Stimulated activated CD8-positive, alpha-beta memory T cell treated with anti-CD3 and anti-CD28 coated beads, Interleukin-2, amount 100 ng/mL, for 1 hour (primary cell): ENCODE data around the gene HYAL3.

ENCODE experiments used
- DNase-seq, 2 donors: peaks; one replicate each; pipeline ENCODE4 v3.0.0-alpha.2; 2020; ENCODE audit warnings: low read depth in 2 of 2

Gene HYAL3, protein sequence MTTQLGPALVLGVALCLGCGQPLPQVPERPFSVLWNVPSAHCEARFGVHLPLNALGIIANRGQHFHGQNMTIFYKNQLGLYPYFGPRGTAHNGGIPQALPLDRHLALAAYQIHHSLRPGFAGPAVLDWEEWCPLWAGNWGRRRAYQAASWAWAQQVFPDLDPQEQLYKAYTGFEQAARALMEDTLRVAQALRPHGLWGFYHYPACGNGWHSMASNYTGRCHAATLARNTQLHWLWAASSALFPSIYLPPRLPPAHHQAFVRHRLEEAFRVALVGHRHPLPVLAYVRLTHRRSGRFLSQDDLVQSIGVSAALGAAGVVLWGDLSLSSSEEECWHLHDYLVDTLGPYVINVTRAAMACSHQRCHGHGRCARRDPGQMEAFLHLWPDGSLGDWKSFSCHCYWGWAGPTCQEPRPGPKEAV

DNA sequence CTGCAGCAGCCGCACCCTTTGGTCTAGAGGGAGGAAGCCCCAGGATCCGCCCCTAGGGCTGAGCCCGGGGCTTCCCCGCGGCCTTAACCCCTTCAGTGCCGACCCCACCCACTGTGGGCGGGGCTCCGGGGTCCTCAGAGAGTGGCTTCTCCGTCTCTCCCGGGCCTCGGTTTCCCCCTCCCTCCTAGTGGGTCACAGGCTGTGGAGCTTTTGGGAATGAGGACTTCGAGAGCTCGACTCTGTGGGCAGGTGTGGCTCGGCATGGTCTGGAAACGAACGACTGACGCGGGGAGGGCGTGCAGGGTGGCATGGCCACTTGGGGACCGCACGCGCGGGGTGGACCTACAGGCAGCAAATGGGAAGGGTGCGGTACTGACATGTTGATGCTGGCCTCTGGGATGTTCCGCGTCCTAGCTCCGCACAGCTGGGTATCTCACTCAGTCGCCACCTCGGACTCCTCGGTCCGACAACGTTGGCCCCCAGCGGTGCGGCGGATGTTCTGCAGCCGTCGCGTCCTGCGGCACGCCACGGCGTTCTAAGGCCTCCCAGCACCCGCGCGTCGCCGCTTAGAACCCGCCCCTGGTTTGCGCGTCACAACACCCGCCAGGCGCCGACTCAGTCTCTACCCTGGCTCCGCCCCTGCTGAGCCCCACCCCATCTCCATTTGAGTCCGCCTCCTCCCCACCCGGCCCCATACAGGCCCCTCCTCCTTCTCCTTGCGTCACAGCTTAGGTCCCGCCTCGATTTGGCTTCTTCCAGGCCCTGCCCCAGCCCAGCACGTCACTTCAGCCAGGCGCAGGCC, at the start of gene HYAL3, which contains the start of gene NAA80:
HYAL3 (minus strand) TSS at position 570 of the 802 bp plus-strand sequence. CDS start 3,803 bp downstream, outside the sequence.
NAA80 (minus strand) TSS at position 570 of the 802 bp plus-strand sequence. CDS start 1,942 bp downstream, outside the sequence.
- peak; percentile 97 to 98 for DNase-seq

DNA sequence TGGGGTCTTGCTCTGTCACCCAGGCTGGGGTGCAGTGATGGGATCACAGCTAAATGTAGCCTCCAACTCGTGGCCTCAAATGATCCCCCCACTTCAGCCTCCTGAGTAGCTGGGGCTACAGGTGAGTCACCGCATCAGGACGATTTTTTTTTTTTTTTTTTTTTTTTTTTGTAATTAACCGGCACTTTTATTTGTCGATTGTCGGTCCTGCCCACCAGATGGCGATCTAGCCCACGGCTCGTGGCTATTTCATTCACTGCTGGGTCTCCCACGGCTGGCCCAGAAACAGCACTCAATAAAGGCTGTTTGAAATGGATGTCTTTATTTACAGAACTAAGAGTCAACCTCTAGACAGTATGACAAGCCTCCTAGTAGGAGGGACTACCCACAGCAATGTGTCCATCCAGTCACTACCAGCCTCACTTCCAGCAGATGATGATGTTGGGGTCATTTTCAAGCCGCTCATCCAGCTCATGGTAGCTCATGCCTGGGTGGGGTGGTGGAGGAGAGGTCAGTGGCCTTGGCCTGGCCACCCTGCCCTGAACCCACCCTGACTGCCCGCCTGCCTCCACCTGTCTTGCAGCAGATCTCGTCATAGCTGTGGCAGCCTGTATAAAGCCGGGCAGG, 48.1 kb upstream of the HYAL3 start:
- peak; percentile 53 to 60 for DNase-seq

DNA sequence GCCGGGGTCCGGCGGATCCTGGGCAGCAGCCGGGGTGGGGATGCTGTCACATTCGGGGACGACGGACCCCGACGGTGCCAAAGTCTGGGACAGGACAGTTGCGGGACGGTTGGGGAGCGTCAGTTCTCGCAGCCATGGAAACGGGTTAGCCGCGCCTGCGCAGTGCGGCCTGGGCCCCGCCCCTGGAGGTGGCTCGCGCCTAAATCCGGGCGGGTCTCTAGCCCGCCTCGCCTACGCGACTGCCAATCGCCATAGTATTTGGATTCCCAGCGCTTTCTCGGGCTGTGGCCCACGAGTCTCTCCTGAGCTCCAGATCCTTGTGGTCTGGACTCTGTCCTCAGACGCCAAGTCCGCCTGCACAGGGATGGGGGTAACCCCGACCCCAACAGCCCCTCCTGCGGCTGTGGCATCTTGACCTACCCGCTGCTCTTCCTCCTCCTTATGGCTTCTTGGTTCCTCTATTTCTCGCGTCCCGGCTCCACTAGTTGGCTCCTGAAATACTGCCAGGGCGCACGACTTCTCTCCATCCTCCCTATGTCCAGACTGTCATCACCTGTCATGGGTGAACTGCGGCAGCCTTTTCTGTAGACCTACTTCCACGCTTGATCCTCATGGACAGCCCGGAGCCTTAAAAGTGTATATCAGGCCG, 46.5 kb upstream of the HYAL3 start, which contains the start of gene ZMYND10:
ZMYND10 (minus strand) TSS at position 147 of the 649 bp plus-strand sequence. CDS start 153 bp downstream, outside the sequence.
- peak in 1 of 2 donors; percentile 58 for DNase-seq

DNA sequence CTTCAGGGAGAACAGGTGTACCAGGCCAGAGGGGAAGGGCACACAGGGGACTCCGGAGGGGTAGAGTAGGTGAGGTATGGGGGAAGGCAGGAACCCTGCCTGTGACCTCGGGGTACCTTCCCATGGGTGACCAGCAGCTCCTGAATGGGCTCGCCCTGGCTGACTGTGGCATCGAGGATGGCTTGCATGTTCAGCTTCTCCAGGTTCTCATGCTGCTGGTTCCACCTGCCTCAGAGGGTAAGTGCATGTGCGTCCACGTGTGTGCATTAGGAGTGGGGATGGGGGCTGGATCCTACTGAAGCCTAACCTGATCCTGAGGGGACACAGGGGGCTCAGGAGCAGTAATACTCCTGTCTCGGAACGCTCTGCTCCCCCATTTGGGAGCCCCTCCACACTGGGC, 45.8 kb upstream of the HYAL3 start:
- no peak for DNase-seq

GRCh38 chr3:50342813-50343633, 43.8 kb upstream of the HYAL3 start:
- no peak for DNase-seq

DNA sequence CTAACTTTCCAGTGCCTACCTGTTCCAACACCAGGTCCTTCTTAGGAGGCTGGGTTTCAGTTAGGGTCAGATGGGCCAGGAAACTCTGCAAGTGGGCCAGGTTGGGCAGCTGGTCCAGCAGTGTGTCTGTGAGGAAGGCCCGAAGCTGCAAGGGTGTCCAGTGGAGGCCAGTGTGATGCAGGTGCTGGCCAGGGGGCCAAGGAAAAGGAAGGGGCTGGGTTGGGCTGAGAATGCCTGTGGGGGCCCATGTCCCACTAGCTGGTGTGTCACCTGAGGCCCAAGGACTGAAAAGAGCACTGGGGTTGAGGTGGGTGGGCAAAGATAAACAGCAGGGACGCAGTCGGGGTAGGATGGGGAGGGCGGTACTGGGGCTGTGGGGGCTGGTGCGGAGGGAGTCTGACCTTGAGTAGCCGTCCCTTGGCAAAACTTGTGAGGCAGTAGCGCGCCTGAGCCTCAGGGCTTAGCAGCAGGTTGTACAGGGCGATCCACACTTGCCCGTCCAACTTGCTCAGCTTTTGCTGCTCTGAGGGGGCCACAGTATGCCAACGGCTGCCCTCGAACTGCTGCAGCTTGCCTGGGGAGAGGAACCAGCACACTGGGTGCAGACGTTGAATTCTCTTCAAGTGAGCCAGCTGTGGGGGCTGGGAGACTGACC, 42.9 kb upstream of the HYAL3 start:
- no peak for DNase-seq

GRCh38 chr3:50341537-50341936, 42.3 kb upstream of the HYAL3 start:
- DNase-seq = no peak

DNA sequence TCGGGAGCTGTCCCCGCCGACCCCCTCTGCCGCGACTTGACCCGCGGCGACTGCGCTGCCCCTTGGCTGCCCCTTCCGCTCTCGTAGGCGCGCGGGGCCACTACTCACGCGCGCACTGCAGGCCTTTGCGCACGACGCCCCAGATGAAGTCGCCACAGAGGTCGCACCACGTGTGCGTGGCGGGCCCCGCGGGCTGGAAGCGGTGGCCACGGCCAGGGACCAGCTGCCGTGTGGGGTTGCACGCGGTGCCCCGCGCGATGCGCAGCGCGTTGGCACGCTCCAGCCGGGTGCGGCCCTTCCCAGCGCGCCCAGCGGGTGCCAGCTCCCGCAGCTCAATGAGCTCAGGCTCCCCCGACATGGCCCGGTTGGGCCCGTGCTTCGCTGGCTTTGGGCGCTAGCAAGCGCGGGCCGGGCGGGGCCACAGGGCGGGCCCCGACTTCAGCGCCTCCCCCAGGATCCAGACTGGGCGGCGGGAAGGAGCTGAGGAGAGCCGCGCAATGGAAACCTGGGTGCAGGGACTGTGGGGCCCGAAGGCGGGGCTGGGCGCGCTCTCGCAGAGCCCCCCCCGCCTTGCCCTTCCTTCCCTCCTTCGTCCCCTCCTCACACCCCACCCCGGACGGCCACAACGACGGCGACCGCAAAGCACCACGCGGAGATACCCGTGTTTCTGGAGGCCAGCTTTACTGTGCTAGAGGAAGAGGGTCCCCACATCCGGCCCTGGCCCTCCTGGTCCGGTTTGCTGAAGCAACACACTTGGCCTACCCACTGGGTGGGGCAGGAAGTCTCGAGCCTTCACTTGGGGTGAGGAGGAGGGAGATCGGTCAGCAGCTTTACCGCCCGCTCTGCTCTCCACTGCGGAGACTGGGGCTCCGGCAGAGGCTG, 41.5 kb upstream of the HYAL3 start, which contains the start of gene RASSF1:
RASSF1 (minus strand) TSS at position 389 of the 882 bp plus-strand sequence; CDS start at position 358, 31 bp downstream.
- peak in 1 of 2 donors; percentile 39 for DNase-seq

DNA sequence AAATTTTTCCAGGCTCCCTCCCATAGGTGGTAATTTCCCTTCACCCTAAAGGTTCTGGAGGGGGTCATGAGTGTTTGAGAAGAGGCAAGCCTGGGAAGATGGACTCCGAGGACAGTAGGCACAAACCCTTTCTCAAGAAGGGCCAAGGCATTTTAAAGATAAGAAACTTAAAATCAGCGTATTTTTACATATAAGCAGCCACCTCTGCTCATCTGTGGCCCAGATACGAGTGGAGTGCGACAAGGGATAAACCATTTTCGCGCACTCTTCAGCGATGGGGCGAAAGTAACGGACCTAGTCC, 40.9 kb upstream of the HYAL3 start:
- DNase-seq = no peak

- no peak for DNase-seq
Observed at GRCh38 chr3:50339485-50340146, 40.4 kb upstream of the HYAL3 start.

DNA sequence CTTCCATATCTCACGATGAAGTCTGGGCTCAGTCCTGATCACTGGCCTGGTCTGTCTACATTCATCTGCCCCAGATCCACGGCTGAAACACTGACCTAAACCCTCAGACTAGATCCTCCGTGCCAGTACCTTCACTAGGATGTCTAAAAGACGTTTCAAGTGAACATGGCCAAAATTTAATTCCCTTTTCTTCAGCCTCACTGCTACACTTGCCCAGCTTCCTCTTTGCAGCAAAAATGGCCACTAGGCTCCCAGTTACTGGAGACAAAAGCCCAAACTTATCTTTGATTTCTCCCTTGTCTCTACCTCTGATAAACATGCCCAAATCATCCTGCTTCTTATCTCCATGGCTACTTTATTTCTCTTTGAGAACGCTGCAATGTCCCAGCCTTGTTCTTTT, 39.8 kb upstream of the HYAL3 start:
- DNase-seq = no peak

DNA sequence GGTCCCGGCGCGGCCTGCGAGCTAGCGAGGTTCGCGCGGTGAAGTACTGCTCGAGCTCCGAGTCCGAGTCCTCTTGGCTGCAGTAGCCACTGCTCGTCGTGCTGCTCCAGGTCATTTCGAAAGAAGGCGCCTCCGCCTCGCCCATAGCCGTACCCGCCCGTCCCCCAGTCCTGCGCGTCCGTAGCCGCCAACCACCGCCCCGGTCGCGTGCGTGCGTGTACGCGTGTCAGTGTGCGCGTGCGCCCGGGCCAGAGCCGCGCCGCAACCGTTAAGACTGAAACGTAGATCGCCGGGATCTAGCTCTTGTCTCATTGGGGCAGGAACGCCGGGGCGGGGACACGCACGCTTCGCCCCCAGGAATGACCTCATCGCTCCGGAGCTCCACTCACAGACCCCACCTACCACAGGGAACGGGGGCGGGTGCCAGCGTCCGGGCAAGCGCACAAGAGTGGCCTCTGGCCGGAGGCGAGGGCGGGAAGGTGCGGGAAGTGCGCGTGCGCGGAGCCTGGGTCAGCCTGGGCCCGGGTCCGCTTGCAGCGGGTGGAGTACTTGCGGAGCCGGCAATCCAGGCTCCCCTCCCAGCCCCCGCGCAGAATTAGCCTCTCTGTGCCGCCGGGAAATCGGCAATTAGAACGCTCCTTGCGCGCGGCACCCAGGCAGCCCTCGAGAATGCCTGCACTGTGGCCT, 38.1 kb upstream of the HYAL3 start:
- DNase-seq = peak; percentile 83 to 88

- DNase-seq = no peak
Observed at GRCh38 chr3:50336452-50337174, 37.4 kb upstream of the HYAL3 start.

GRCh38 chr3:50334339-50335075, 35.3 kb upstream of the HYAL3 start:
- DNase-seq = no peak

DNA sequence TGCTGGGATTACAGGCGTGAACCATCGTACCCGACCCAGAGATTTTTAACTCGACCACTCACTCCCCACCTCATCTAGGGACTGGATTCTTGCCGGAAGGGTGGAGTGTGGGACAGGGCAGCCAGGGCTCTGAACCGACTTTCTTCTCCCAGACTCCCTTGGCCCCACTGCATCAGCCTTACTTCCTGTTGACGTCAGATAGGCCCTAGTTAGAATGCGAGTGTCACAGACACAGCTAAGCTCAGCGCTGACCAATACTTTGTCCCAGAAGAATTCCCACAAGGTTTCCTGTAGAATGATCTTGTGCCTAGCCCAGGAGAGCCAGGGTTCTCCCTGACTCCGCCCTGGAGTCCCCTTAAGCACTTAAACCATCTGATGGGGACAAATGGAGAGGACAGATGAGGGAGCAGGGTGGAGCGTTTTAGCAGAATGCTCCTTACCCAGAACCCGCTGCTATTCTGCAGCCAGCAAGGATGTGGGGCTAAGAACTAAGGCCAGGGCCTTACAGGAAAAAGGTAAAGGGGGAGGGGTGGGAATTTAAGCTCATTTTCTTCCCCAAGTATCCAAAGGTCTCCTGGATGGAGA, 34.6 kb upstream of the HYAL3 start:
- no peak for DNase-seq

GRCh38 chr3:50331364-50331907, 32.2 kb upstream of the HYAL3 start:
- DNase-seq = no peak
